NCI-H2029 treated with DMSO at 0.1 percent for 48 hours (cell line): ENCODE measurements around the gene RGS19.

Source experiments
- DNase-seq: peaks from one replicate; lab custom pipeline; 2025; lab: John Stamatoyannopoulos, UW

The RGS19 gene

DNA sequence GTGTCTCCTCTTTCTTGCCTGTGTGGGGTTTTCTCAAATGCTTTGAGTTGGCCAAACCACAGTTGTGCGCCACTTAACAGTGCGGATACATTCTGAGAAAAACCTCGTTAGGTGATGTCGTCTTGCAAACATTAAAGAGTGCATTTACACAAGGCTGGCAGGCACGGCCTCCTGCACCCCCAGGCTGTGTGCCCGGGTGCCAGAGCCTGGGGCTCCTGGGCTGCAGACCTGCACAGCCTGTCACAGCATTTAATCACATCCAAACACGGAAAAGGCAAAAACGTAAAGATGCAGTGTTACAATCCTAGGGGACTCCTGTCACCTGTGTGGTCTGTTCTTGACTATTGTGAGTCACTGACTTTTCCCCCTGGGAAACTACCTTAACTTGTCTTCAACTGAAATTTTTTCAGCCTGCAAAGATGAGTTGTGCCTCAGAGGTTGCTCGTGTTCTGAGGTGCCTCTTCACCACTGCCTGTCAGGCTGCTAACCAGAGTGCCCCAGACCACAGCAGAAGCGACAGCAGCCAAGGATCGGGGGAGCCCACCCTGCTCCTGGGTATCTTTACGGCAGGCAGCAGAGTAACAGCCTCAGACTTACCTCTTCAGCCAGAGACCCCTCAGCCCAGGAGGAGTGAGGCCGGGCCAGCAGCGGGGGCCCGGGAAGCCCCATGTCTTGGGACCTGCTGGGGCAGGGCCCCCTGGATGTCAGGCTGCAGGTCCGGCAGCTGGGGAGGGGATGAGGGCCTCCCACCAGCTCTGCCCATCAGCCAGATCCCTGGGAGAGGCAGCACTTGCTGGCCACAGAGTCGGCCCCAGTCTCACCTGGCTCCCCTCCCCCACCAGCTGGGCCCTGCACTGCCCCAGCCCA is 44.0 kb downstream of the RGS19 start:
- no peak for DNase-seq

- DNase-seq, result no peak
Observed at GRCh38 chr20:64033981-64034493, 45.3 kb downstream of the RGS19 start.

DNA sequence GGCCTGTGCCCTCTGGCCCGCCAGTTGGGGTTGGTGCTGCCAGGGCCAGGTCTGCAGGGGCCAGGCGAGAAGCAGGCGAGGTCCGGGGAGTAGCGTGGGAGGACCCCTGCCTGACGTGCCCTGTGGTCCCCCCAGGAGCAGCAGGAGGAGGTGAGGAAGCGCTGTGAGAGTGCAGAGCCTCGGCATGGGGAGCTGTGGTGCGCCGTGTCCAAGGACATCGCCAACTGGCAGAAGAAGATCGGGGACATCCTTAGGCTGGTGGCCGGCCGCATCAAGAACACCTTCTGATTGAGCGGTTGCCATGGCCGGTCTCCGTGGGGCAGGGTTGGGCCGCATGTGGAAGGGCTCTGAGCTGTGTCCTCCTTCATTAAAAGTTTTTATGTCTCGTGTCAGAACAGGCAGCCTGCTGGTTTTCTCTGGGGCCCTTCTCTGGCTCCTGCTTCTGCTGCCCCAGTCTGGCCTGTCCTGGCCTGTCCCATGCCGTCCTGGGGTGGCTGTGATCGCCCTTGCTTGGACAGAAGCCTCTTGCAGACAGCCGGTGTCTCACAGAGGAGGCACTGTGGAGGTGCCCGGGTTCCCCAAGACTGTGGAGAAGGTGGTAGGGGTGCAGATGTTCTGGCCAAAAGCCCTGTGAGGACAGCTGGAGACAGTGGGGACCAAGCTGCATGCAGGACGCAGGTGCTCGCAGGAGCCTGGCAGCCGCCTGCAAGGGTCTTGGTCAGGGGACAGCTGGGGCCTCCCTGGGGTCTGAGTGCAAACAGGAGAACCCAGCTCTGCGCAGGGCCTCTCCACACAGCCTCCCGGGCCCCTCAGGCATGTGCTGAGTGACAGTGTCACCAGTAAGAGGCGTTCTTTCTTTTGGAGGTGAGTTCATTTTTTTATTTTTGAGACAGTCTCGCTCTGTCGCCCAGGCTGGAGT is 46.4 kb downstream of the RGS19 start:
- no peak for DNase-seq

DNA sequence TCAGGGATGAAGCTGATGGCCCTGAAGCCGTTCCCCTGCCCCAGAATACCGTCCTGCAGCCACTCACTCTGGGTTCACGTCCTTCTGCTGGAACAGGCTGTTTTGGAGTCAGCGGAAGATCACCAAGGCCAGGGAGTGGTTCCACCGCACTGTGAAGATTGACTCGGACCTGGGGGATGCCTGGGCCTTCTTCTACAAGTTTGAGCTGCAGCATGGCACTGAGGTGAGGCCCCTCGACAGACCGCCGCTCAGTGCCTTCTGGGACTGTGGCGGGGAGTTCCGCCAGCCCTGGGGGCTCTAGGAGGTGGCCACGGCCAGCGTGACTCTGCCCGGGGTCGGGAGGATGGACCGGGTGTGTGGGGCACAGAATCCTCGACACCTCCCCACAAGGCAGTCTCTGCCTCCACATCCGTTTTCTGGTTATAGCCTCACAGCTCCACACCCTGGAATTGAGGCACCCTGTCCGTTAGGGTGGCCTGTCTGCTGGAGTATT is 47.5 kb downstream of the RGS19 start:
- DNase-seq, result no peak

DNA sequence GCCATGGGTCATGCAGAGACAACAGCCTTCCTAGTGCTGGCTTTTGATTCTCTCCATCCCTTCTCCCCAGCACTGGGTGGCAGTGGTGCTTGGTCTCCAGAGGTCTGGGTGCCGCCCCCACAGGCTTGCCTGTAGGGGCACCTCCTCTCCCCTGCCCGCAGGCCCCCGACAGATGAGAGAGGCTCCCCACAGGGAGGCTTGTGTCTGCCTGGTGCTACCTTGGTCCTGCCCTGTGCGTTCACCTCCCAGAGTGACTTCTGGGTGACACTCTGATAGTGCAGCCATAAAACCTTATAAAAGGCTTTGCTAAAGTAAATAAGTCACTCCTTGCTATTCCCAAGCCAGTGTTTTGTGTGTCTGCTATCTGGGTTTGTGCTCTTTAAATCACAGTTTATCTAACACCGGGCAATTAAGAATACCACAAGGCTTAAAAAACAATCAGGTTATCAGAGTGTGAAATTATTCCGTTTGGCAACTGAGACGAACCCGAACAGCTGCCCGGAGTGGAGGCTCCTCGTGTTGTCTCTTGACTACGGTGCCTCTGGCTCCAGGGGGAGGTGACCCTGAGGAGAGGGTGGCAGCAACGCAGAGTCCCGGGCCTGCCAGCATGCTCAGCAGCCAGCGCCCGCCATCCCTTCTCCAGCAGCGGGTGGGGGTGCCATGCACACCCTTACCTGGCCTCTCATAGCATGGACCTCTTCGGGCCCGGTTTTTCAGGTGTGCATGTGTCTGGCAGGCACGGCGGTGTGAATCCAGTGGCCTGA is 48.8 kb downstream of the RGS19 start:
- no peak for DNase-seq

GRCh38 chr20:64029293-64030117 is 49.8 kb downstream of the RGS19 start:
- no peak for DNase-seq

GRCh38 chr20:64027981-64028685 is 51.2 kb downstream of the RGS19 start:
- DNase-seq, result no peak

GRCh38 chr20:64025826-64026412 is 53.4 kb downstream of the RGS19 start:
- no peak for DNase-seq

- no peak for DNase-seq
Observed at GRCh38 chr20:64025101-64025825, 54.1 kb downstream of the RGS19 start.

GRCh38 chr20:64024141-64024990 is 55.0 kb downstream of the RGS19 start:
- no peak for DNase-seq

DNA sequence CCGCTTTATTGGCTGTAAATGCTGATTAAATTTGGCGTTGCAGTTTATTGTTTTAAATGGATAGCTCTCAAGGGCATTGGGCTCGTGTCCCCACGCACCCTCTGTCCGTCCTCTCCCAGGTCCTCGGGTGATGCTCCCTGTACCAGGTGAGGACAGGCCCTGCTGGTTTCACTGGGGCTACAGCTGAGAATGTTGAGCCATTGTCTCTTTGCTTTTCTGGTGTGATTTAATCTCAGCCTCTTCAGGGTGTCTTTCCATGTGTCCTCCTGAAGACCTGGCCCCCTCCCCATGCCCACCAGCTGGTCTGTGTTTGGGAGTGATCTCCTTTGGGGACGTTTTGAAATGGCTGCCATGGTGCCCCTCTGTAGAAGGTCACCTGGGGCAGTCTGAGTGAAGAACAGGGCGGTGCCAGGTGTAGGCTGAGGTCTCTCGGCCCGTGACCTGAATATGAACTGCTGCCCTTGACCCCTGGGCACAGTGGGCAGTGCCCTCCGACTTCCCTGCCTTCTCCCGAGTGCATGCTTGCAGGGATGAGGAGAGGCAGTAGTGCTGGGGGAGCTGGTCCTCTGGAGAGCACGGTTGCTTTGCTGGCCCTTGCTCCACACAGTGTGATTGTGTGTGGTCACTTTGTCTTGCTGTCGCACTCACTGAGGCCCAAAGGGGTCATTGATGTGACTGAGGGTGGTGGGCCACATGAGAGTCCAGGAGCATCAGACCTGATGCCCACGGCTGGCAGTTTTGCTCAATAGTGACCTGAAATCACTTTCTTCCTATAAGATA is 55.8 kb downstream of the RGS19 start:
- DNase-seq, result no peak
